Panc1 (cell line): ENCODE data around the gene TMEM121. TPM values are rescaled to one million over a fixed set of nuclear protein-coding genes. Genes with fewer than 3 reads are reported as not detected.

Source experiments
- ATAC-seq: fragments of 200-7000 bp; cut with Tn5 transposase; 2 replicates; pipeline ENCODE4 v1.9.1; 2020; ENCODE audit warnings: mild to moderate bottlenecking, moderate library complexity
- BruUV-seq: library from RNA; stranded (reverse); fragments of 400-500 nt; replicated peaks from 2 replicates; lab custom pipeline; 2021; lab: Mats Ljungman, UMichigan
- CTCF ChIA-PET: fragments of 300-600 bp; sonication (Branson Sonifier 250); formaldehyde crosslinking; loops from one replicate; lab custom pipeline; 2022; ENCODE audit warnings: antibody characterized with exemption; lab: Charles Lee
- POLR2A ChIA-PET: fragments of 300-600 bp; sonication (Branson Sonifier 250); formaldehyde crosslinking; loops from one replicate; lab custom pipeline; 2022; ENCODE audit warnings: antibody characterized with exemption; lab: Charles Lee
- DNase-seq: peaks from one replicate; pipeline ENCODE4 v3.0.0-alpha.2; 2010; ENCODE audit warnings: low read depth, low spot score
- H3K27ac ChIP-seq: 2 replicates; pipeline ENCODE4 v1.5.1; 2011; ENCODE audit warnings: mild to moderate bottlenecking, low read length, inconsistent platforms
- H3K27me3 ChIP-seq: fragments of 200-500 bp; sonication (Bioruptor generic); 2 replicates; pipeline ENCODE4 v1.6.0; 2014; ENCODE audit warnings: low read length, inconsistent platforms; ENCODE audit not compliant: control insufficient read depth, insufficient read depth
- H3K36me3 ChIP-seq: fragments of 200-500 bp; sonication (Bioruptor generic); 2 replicates; pipeline ENCODE4 v1.5.1; 2014; ENCODE audit warnings: inconsistent platforms, mild to moderate bottlenecking, low read length, moderate library complexity; ENCODE audit not compliant: control insufficient read depth, insufficient read depth
- H3K4me1 ChIP-seq: 2 replicates; pipeline ENCODE4 v1.5.1; 2011; ENCODE audit warnings: inconsistent platforms, mild to moderate bottlenecking, low read length, moderate library complexity; ENCODE audit not compliant: control insufficient read depth, insufficient read depth
- H3K4me3 ChIP-seq, 2 experiments: 2 replicates each; pipeline ENCODE4 v1.5.1; 2011 to 2012; ENCODE audit warnings: low read depth in 2 of 2, low read length in 2 of 2, mild to moderate bottlenecking in 2 of 2, inconsistent platforms in 1 of 2, moderate library complexity in 1 of 2
- H3K9me3 ChIP-seq: fragments of 200-500 bp; sonication (Bioruptor generic); 2 replicates; pipeline ENCODE4 v1.5.1; 2014; ENCODE audit warnings: low read depth, mild to moderate bottlenecking, inconsistent platforms, low read length, moderate library complexity; ENCODE audit not compliant: control insufficient read depth, insufficient read depth
- CTCF ChIP-seq: fragments of 450-650 bp; IDR thresholded peaks from 2 replicates; pipeline ENCODE4 v1.5.1; 2017; ENCODE audit warnings: mild to moderate bottlenecking
- POLR2AphosphoS5 ChIP-seq: IDR thresholded peaks from 2 replicates; pipeline ENCODE4 v1.6.1; 2012; ENCODE audit warnings: mild to moderate bottlenecking, low read depth, low read length, moderate library complexity
- REST ChIP-seq, 2 experiments: IDR thresholded peaks; 2 replicates each; pipeline ENCODE4 v1.6.1; 2011 to 2012; ENCODE audit warnings: low read depth in 2 of 2, control low read depth in 1 of 2, low read length in 1 of 2, mild to moderate bottlenecking in 1 of 2, moderate library complexity in 1 of 2; ENCODE audit not compliant: insufficient read depth in 1 of 2
- SIN3A ChIP-seq: IDR thresholded peaks from 2 replicates; pipeline ENCODE4 v1.6.1; 2012; ENCODE audit warnings: low read depth, mild to moderate bottlenecking, low read length, moderate library complexity, borderline replicate concordance; ENCODE audit not compliant: insufficient read depth
- TCF7L2 ChIP-seq: IDR thresholded peaks from 2 replicates; pipeline ENCODE4 v1.6.1; 2011; ENCODE audit warnings: mild to moderate bottlenecking, low read depth, low read length, inconsistent platforms
- in situ Hi-C: cut with HindIII; loops from 2 replicates; pipeline ENCODE4 v1.10.0; 2016; ENCODE audit warnings: low sequenced_read_pairs, low pct_unique_long_range_greater_than_20kb
- intact Hi-C: fragments of 100-400 bp; cut with micrococcal nuclease; formaldehyde crosslinking; loops from one replicate; pipeline ENCODE4 v1.10.0; 2022; ENCODE audit not compliant: unreplicated experiment
- total RNA-seq: library from RNA; stranded (reverse); gene quantifications from one replicate; pipeline ENCODE4 v1.2.1, GENCODE V29; 2021; ENCODE audit not compliant: unreplicated experiment

The TMEM121 gene
- total RNA-seq, 1 experiment from 2014 or later = 4.6 TPM

GRCh38 chr14:105493921-105494605 lies 32.3 kb upstream of the TMEM121 start:
- TF ChIP-seq SIN3A (no peak), CTCF (no peak), POLR2AphosphoS5 (no peak), TCF7L2 (no peak), REST (IDR thresholded peaks at IDR 0.05; ENCODE audit: insufficient read depth in 1 of 2, low read depth in 2 of 2, low read length in 1 of 2) (no peak)
- in situ Hi-C loops = no loop called here
- CTCF ChIA-PET = no interaction called here

GRCh38 chr14:105494606-105494929 lies 31.8 kb upstream of the TMEM121 start:
- Histone ChIP-seq H3K36me3 (no peaks in the 10 kb centered on the region), H3K27me3 (no peaks in the 10 kb centered on the region), H3K27ac (no peak overlapping the region), H3K4me3 (no peak overlapping the region), H3K9me3 (no peaks in the 10 kb centered on the region), H3K4me1 (peaks cover 7% of the 10 kb centered on the region)
- no TSS peak for BruUV-seq
- DNase-seq = no peak
- in situ Hi-C loops (no loop called here), intact Hi-C loops (no loop called here)
- ChIA-PET POLR2A (no interaction called here), CTCF (no interaction called here)
- ATAC-seq = no peak
- TF ChIP-seq CTCF = no peak
- TF ChIP-seq POLR2AphosphoS5 = no peak
- no peak for TF ChIP-seq TCF7L2
- no peak for TF ChIP-seq REST (IDR thresholded peaks at IDR 0.05; ENCODE audit: insufficient read depth in 1 of 2, low read depth in 2 of 2, low read length in 1 of 2)
- TF ChIP-seq SIN3A = no peak

More at GRCh38 chr14:105493921-105494605, 32.3 kb upstream of the TMEM121 start:
- no peak for ATAC-seq
- Histone ChIP-seq H3K4me3 (no peak overlapping the region), H3K4me1 (peaks cover 7% of the 10 kb centered on the region), H3K27me3 (no peaks in the 10 kb centered on the region), H3K9me3 (no peaks in the 10 kb centered on the region), H3K27ac (no peak overlapping the region), H3K36me3 (no peaks in the 10 kb centered on the region)
- no TSS peak for BruUV-seq
- POLR2A ChIA-PET = no interaction called here
- intact Hi-C loops = no loop called here
- no peak for DNase-seq
